GM10266 (cell line): Measurements from ENCODE around the gene FPR2.

Source experiments
- DNase-seq: peaks from one replicate; pipeline ENCODE4 v3.0.0; 2012; ENCODE audit errors: extremely low spot score
- CTCF ChIP-seq: IDR thresholded peaks from 2 replicates; pipeline ENCODE4 v1.5.1; 2012; ENCODE audit warnings: mild to moderate bottlenecking, low read depth; ENCODE audit not compliant: control insufficient read depth, insufficient read depth; ENCODE audit errors: missing control alignments

FPR2 gene

GRCh38 chr19:51716925-51717324 is 44.1 kb upstream of the FPR2 start:
- no peak for DNase-seq
- TF ChIP-seq CTCF, result no peak

GRCh38 chr19:51719251-51719988 is 41.6 kb upstream of the FPR2 start:
- TF ChIP-seq CTCF, result no peak
- no peak for DNase-seq

- TF ChIP-seq CTCF, result no peak
- no peak for DNase-seq
Observed at GRCh38 chr19:51721905-51722304, 39.1 kb upstream of the FPR2 start.

- TF ChIP-seq CTCF, result no peak
- DNase-seq, result no peak
Observed at GRCh38 chr19:51722492-51722891, 38.5 kb upstream of the FPR2 start.

- no peak for DNase-seq
- no peak for TF ChIP-seq CTCF
Observed at GRCh38 chr19:51724543-51724942, 36.4 kb upstream of the FPR2 start.

GRCh38 chr19:51726049-51726448 is 34.9 kb upstream of the FPR2 start:
- no peak for TF ChIP-seq CTCF
- no peak for DNase-seq

GRCh38 chr19:51727349-51727880 is 33.6 kb upstream of the FPR2 start:
- TF ChIP-seq CTCF, result no peak
- DNase-seq, result no peak
